HepG2 (cell line): Measurements from ENCODE around the gene ITGB2. TPM values are rescaled to one million over a fixed set of nuclear protein-coding genes. Genes with fewer than 3 reads are reported as not detected.

ENCODE experiments used
- AGO1 ChIP-seq: fragments of 200-400 bp; formaldehyde crosslinking; IDR thresholded peaks from 2 replicates; pipeline ENCODE4 v1.6.1; 2017; ENCODE audit warnings: mild to moderate bottlenecking, low read depth, low read length, moderate library complexity; ENCODE audit not compliant: poor library complexity, severe bottlenecking
- BCL3 ChIP-seq: sonication (generic); formaldehyde crosslinking; IDR thresholded peaks from 2 replicates; pipeline ENCODE4 v1.5.1; 2020; ENCODE audit warnings: mild to moderate bottlenecking, missing genetic modification reagents, moderate library complexity
- CHD2 ChIP-seq: IDR thresholded peaks from 2 replicates; pipeline ENCODE4 v1.6.1; 2011; ENCODE audit warnings: low read depth, low read length, improper control_type of control experiment
- MXI1 ChIP-seq: IDR thresholded peaks from 3 replicates; pipeline ENCODE4 v1.6.1; 2012; ENCODE audit warnings: low read depth, low read length, inconsistent platforms, borderline replicate concordance
- PITX1 ChIP-seq: sonication (generic); formaldehyde crosslinking; IDR thresholded peaks from 2 replicates; pipeline ENCODE4 v1.5.1; 2020; ENCODE audit warnings: mild to moderate bottlenecking, missing genetic modification reagents
- SIN3A ChIP-seq: IDR thresholded peaks from 2 replicates; pipeline ENCODE4 v1.6.1; 2011; ENCODE audit warnings: low read depth, mild to moderate bottlenecking, control low read depth, low read length, borderline replicate concordance
- STAT5B ChIP-seq: sonication (generic); formaldehyde crosslinking; IDR thresholded peaks from 2 replicates; pipeline ENCODE4 v1.4.0; 2020; ENCODE audit warnings: missing genetic modification reagents
- SUZ12 ChIP-seq: fragments of 150-350 bp; IDR thresholded peaks from 2 replicates; pipeline ENCODE4 v1.6.1; 2014; ENCODE audit warnings: low read depth, low read length
- TEF ChIP-seq: sonication (generic); formaldehyde crosslinking; IDR thresholded peaks from 2 replicates; pipeline ENCODE4 v1.5.0; 2020; ENCODE audit warnings: missing genetic modification reagents
- UBTF ChIP-seq: sonication (generic); formaldehyde crosslinking; IDR thresholded peaks from 2 replicates; pipeline ENCODE4 v1.4.0; 2020; ENCODE audit warnings: mild to moderate bottlenecking, missing genetic modification reagents
- ZFP91 ChIP-seq: sonication (generic); formaldehyde crosslinking; IDR thresholded peaks from 2 replicates; pipeline ENCODE4 v1.9.0; 2022; ENCODE audit warnings: missing genetic modification reagents, mild to moderate bottlenecking, borderline replicate concordance
- ZMYM4 ChIP-seq: sonication (generic); formaldehyde crosslinking; IDR thresholded peaks from 2 replicates; pipeline ENCODE4 v1.8.1; 2023; ENCODE audit warnings: mild to moderate bottlenecking, missing genetic modification reagents
- ZNF275 ChIP-seq: sonication (generic); formaldehyde crosslinking; IDR thresholded peaks from 2 replicates; pipeline ENCODE4 v1.8.0; 2022; ENCODE audit warnings: missing genetic modification reagents, mild to moderate bottlenecking, inconsistent platforms, borderline replicate concordance
- ZNF382 ChIP-seq: sonication (generic); formaldehyde crosslinking; IDR thresholded peaks from 2 replicates; pipeline ENCODE4 v1.5.0; 2020; ENCODE audit warnings: missing genetic modification reagents, mild to moderate bottlenecking, borderline replicate concordance
- ZNF615 ChIP-seq: sonication (generic); formaldehyde crosslinking; IDR thresholded peaks from 2 replicates; pipeline ENCODE4 v1.5.0; 2020; ENCODE audit warnings: mild to moderate bottlenecking, missing genetic modification reagents, borderline replicate concordance
- ZNF687 ChIP-seq: sonication (generic); formaldehyde crosslinking; IDR thresholded peaks from 2 replicates; pipeline ENCODE4 v1.5.1; 2020; ENCODE audit warnings: mild to moderate bottlenecking, missing genetic modification reagents, moderate library complexity
- ZNF713 ChIP-seq: sonication (generic); formaldehyde crosslinking; IDR thresholded peaks from 2 replicates; pipeline ENCODE4 v1.4.0; 2020; ENCODE audit warnings: mild to moderate bottlenecking, missing genetic modification reagents
- polyA plus RNA-seq, 8 experiments: library from polyadenylated mRNA; depleted of rRNA in 3 of 8; stranded (reverse) in 7 of 8; unstranded in 1 of 8; fragments of >200 nt; fragmentation: Illumina TruSeq in 4 of 8; extraction: Trizol in 4 of 8; gene quantifications; 2 replicates each; pipeline versions ENCODE4 v1.2.1 to v1.2.3, GENCODE V29; 2011 to 2016; ENCODE audit warnings: low read depth in 4 of 8, missing spikeins in 1 of 8, mixed read lengths in 1 of 8; ENCODE audit not compliant: insufficient read depth in 1 of 8
- total RNA-seq, 5 experiments: library from RNA; depleted of rRNA; stranded (reverse); fragments of >200 nt; fragmentation: Illumina TruSeq; extraction: Trizol; gene quantifications; 2 replicates each; pipeline ENCODE4 v1.2.3, GENCODE V29; 2016; ENCODE audit warnings: low read depth in 1 of 5

ITGB2 gene
- total and polyA plus RNA-seq, 2 of the 13 experiments (the other 11 are each of a cell fraction or from before 2014, with no cell fraction given): 4.2 to 18.0 TPM

GRCh38 chr21:44872649-44873355, 47.9 kb downstream of the ITGB2 start (continued):
- TF ChIP-seq ZNF615 (CRISPR knock-in tag) (no peak), MXI1 (no peak), ZFP91 (CRISPR knock-in tag) (no peak), PITX1 (CRISPR knock-in tag) (no peak), STAT5B (CRISPR knock-in tag) (no peak), SUZ12 (no peak), SIN3A (peak; percentile 35; the same call in 1 of the 2 replicates), UBTF (peak; percentile 47), ZNF275 (CRISPR knock-in tag) (peak; percentile 27; the same call in 1 of the 2 replicates), ZNF382 (CRISPR knock-in tag) (no peak), AGO1 (peak; percentile 45), CHD2 (no peak), TEF (CRISPR knock-in tag) (no peak), ZNF687 (peak; percentile 5; the same call in 1 of the 2 replicates), ZNF713 (CRISPR knock-in tag) (no peak), BCL3 (CRISPR knock-in tag) (no peak; the same call in 1 of the 2 replicates), ZMYM4 (no peak)
